ENCODE data around the gene PTPRN2.
"Not testable (repeated sequence)": the region's sequence is repeated elsewhere in the genome, so short reads cannot be mapped to it uniquely, and the experiment has no call there.

PTPRN2 gene

DNA sequence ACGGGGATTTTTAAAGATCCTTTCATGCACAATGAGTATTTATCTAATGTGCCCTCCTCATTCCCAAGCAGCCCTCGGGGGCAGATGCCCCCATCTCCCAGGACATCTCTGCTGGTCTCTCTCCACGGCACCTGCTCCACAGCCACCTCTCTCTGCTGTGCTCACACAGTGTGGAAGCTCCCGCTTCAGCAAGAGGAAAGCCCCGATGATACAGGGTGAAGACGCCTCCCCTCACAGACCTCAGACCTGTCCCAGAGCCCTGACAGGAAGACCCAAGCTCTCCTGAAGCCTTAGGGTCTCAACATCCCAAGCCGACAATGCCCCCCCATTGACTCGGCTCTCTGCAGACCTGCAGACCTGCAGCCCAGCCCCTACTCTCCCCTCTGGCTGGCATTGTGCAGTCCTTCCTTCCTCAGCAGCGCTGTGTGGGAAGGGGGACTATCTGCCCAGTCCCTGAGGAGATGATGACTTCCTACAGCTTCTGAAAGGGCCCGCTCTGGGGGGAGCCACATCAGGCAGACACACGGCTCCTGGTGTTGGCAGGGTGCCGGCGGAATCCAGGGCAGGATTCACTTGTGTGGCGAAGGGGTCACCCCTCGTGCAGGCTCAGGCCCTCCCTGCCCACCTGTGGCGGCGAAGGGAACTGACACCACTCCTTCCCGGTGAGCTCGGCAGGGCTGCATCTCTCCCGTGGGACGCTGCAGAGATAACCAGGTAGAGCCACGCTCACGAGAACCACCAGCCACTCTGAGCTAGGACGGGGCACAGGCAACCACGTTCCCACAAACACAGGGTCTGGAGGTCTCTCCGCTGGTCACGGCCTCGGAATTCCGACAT is 61.8 kb downstream of the PTPRN2 start:
- ATAC-seq (replicated peaks), result no peak
- Mint-ChIP-seq H3K27me3 (peaks cover 5 to 38% of the 10 kb centered on the region in 2 donors), H3K36me3 (ENCODE audit: insufficient read depth) (peaks cover 4% of the 10 kb centered on the region), H3K4me3 (no peak overlapping the region), H3K4me1 (ENCODE audit: low read depth in 2 of 2) (peaks cover 0 to 3% of the 10 kb centered on the region in 2 donors), H3K9me3 (no peaks in the 10 kb centered on the region), H3K27ac (no peak overlapping the region)
- no peak for DNase-seq

DNA sequence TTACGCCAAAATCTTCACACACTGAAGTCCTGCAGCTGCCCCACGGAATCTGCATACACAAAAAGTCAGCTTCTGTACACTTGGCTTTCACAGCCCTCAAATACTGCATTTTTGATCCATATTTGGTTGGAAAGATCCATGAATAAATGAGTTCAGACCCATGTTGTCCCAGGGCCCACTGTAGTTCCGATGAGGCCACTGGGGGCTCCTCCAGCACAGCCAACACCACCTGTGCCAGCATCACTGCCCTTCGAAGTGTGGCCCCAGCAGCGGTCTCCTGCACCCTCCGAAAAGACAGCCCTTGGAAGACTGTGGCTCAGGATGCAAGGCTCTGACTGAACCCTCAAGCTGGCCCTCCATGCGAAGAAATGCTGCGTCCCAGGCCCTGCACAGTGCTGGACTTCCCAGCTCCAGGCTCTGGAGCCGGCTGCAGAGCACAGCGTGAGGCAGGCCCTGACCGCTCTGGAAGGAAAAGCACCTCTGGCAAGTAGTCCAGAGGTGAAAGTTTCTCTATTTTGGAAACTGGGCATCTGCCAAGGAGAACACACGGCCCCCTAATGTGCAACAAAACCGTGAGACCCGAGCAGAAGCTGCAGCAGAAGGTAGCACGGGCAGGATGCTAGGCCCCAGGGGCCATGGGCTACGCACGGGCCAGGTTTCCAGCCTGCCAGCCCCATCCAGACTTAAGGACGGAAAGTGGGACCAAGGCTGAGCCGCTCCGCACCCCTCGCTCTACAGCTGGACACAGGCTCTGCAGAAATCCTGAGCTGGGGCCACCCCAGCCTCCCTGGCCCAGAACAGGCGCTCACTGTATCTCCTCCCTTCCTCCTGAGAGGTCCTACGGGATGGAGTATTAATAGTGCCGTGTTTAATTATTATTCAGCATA is 62.6 kb downstream of the PTPRN2 start:
- Mint-ChIP-seq H3K9me3 (no peaks in the 10 kb centered on the region), H3K27me3 (peaks cover 5 to 37% of the 10 kb centered on the region in 2 donors), H3K4me1 (ENCODE audit: low read depth in 2 of 2) (no peaks in the 10 kb centered on the region), H3K27ac (no peak overlapping the region), H3K4me3 (no peak overlapping the region), H3K36me3 (ENCODE audit: insufficient read depth) (peaks cover 4% of the 10 kb centered on the region)
- DNase-seq (no peak), ATAC-seq (replicated peaks) (no peak)

DNA sequence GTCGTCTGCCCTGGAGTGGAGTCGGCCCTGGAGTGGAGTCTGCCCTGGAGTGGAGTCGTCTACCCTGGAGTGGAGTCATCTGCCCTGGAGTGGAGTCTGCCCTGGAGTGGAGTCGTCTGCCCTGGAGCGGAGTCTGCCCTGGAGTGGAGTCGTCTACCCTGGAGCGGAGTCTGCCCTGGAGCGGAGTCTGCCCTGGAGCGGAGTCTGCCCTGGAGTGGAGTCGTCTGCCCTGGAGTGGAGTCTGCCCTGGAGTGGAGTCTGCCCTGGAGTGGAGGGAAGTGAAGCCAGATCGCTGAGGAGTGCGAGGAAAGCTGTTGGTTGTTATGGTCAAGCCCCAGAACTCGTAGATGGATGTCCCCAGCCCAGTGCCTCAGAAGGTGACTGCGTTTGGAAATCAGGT is 63.3 kb downstream of the PTPRN2 start:
- H3K36me3 Mint-ChIP-seq (ENCODE audit: insufficient read depth); H3K9me3 Mint-ChIP-seq; H3K4me1 Mint-ChIP-seq (ENCODE audit: low read depth in 2 of 2); DNase-seq; H3K27ac Mint-ChIP-seq; ATAC-seq (replicated peaks); H3K4me3 Mint-ChIP-seq: not testable (repeated sequence)
- peaks cover 5 to 30% of the 10 kb centered on the region in 2 donors for H3K27me3 Mint-ChIP-seq

DNA sequence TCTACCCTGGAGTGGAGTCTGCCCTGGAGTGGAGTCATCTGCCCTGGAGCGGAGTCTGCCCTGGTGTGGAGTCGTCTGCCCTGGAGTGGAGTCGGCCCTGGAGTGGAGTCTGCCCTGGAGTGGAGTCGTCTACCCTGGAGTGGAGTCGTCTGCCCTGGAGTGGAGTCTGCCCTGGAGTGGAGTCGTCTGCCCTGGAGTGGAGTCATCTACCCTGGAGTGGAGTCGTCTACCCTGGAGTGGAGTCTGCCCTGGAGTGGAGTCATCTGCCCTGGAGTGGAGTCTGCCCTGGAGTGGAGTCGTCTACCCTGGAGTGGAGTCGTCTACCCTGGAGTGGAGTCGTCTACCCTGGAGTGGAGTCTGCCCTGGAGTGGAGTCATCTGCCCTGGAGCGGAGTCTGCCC is 63.7 kb downstream of the PTPRN2 start:
- H3K9me3 Mint-ChIP-seq; H3K4me3 Mint-ChIP-seq; H3K27ac Mint-ChIP-seq; DNase-seq; H3K36me3 Mint-ChIP-seq (ENCODE audit: insufficient read depth); H3K4me1 Mint-ChIP-seq (ENCODE audit: low read depth in 2 of 2); ATAC-seq (replicated peaks): not testable (repeated sequence)
- H3K27me3 Mint-ChIP-seq, result peaks cover 5 to 26% of the 10 kb centered on the region in 2 donors

DNA sequence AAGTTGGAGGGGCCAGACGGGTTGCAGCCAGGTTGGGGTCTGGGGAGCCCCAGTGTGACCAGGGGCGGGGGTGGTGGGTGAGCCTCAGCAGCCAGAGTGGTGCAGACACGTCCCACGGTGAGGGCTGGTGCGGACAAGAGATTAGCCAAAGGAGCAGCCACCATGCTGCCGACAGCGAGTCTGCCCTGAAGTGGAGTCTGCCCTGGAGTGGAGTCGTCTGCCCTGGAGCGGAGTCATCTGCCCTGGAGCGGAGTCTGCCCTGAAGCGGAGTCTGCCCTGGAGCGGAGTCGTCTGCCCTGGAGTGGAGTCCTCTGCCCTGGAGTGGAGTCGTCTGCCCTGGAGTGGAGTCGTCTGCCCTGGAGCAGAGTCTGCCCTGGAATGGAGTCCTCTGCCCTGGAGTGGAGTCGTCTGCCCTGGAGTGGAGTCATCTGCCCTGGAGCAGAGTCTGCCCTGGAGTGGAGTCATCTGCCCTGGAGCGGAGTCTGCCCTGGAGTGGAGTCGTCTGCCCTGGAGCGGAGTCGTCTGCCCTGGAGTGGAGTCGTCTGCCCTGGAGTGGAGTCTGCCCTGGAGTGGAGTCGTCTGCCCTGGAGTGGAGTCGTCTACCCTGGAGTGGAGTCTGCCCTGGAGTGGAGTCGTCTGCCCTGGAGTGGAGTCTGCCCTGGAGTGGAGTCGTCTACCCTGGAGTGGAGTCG is 64.3 kb downstream of the PTPRN2 start:
- H3K36me3 Mint-ChIP-seq (ENCODE audit: insufficient read depth), result not testable (repeated sequence)

DNA sequence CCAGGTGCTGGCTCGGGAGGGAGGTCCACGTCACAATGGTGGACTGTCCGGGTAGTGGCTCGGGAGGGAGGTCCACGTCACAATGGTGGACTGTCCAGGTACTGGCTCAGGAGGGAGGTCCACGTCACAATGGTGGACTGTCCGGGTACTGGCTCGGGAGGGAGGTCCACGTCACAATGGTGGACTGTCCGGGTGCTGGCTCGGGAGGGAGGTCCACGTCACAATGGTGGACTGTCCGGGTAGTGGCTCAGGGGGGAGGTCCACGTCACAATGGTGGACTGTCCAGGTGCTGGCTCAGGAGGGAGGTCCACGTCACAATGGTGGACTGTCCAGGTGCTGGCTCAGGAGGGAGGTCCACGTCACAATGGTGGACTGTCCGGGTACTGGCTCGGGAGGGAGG is 65.8 kb downstream of the PTPRN2 start:
- not testable (repeated sequence) for H3K4me3 Mint-ChIP-seq; H3K27ac Mint-ChIP-seq; DNase-seq; H3K4me1 Mint-ChIP-seq (ENCODE audit: low read depth in 2 of 2); H3K9me3 Mint-ChIP-seq; ATAC-seq (replicated peaks); H3K36me3 Mint-ChIP-seq (ENCODE audit: insufficient read depth)
- peaks cover 22 to 31% of the 10 kb centered on the region in 2 donors for H3K27me3 Mint-ChIP-seq

More for the DNA sequence above, 64.3 kb downstream of the PTPRN2 start:
- DNase-seq; H3K4me1 Mint-ChIP-seq (ENCODE audit: low read depth in 2 of 2); H3K4me3 Mint-ChIP-seq; H3K9me3 Mint-ChIP-seq; H3K27ac Mint-ChIP-seq; ATAC-seq (replicated peaks): not testable (repeated sequence)
- H3K27me3 Mint-ChIP-seq, result peaks cover 7 to 29% of the 10 kb centered on the region in 2 donors

DNA sequence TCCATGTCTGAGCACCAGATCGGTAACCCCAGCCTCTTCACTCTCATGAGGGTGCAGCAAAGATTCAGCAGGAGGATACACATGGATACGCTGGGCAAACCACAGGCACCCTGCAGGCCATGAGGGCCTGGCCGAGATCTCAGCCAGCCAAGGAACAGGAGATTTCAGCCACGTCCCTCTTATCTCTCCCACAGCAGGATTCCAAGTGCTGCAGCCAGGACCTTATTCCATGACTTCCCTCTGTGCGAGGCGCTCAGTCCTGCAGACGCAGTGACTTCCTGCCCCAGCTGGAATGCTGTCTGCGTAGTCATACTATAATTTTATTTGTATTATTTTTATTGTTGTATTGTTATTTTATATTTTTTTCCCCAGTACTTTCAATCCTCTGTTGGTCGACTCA is 66.8 kb downstream of the PTPRN2 start:
- Mint-ChIP-seq H3K9me3 (no peaks in the 10 kb centered on the region), H3K27ac (no peak overlapping the region), H3K36me3 (ENCODE audit: insufficient read depth) (peaks cover 2% of the 10 kb centered on the region), H3K27me3 (peaks cover 25 to 36% of the 10 kb centered on the region in 2 donors), H3K4me3 (no peak overlapping the region), H3K4me1 (ENCODE audit: low read depth in 2 of 2) (no peaks in the 10 kb centered on the region)
- DNase-seq, result no peak
- no peak for ATAC-seq (replicated peaks)

DNA sequence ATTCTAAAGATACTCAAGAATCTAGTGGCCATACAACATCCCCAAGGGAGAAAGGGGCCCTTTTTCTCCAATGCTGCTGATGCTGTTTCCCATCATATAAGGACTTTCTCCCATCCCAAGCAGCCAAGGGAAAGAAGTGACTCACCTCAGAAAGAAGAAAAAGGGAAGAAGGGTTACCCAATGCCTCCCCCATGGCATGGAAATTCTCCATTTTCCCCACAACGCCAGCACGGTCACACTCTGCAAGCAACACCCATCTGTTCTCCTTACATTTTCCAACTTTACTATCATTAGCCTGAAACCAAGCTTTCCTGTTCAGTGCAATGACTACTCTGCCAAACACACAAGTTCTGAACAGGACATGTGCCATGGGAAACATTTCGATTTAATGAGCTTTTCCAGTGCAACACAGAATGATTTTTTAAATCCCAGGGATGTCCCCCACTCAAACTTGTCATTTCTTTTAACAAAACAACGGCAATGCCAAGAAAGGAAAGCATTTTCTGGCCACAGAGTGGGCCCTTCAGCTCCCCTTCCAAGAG is 67.9 kb downstream of the PTPRN2 start:
- no peak for ATAC-seq (replicated peaks)
- Mint-ChIP-seq H3K4me1 (ENCODE audit: low read depth in 2 of 2) (no peaks in the 10 kb centered on the region), H3K27ac (no peak overlapping the region), H3K36me3 (ENCODE audit: insufficient read depth) (no peaks in the 10 kb centered on the region), H3K9me3 (no peaks in the 10 kb centered on the region), H3K27me3 (peaks cover 27 to 37% of the 10 kb centered on the region in 2 donors), H3K4me3 (no peak overlapping the region)
- no peak for DNase-seq

DNA sequence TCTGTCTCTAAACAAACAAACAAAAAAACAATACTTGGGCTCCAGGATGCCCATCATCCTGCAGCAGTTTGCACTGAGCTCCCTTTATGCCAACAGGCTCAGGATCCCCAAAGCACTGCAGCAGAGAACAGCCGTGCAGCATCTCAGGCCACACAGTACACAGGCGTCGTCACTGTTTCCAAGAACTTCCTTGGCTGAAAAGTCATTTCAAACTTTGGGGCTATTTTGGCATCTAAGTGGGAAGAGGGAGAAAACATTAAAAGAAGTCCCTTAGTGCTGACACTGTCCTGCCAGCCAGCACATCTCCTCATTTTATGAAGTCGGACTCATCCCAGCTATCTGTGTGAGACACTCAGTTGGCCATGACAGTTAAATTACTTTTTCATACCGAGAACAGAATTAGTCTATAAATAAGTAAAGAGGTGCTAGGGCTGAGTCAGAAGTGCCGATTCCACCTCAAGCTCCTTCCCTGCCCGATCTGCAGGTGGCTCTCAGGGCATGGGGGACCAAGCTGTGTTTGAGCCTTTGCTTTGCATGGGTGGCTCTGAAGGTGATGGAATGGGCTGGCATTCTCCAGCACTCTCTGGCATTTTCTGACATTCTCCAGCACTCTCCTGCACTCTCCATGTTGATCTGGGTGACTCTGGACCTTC is 68.5 kb downstream of the PTPRN2 start:
- ATAC-seq (replicated peaks) (no peak), DNase-seq (no peak)
- Mint-ChIP-seq H3K27ac (no peak overlapping the region), H3K9me3 (no peaks in the 10 kb centered on the region), H3K4me3 (no peak overlapping the region), H3K36me3 (ENCODE audit: insufficient read depth) (no peaks in the 10 kb centered on the region), H3K4me1 (ENCODE audit: low read depth in 2 of 2) (no peaks in the 10 kb centered on the region), H3K27me3 (peaks cover 27 to 37% of the 10 kb centered on the region in 2 donors)

DNA sequence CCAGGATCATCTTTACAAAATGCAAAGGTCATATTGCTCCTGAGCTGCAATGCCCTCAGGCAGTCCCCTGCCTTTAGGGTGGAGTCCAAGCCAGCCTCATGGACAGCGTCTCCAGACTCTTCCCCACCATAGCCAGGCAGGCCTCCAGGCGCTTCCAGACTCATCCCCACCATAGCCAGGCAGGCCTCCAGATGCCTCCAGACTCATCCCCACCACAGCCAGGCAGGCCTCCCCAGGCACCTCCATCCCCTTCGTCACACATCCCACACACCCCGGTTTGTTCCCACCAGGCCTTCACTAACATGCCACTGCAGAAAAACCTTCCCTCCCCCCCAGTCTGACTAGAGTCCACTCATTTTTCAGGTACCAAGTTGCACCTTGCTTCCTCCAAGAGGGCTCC is 70.1 kb downstream of the PTPRN2 start:
- no peak overlapping the region for H3K4me3 Mint-ChIP-seq
- no peaks in the 10 kb centered on the region for H3K36me3 Mint-ChIP-seq (ENCODE audit: insufficient read depth)
- H3K27me3 Mint-ChIP-seq, result peaks cover 27 to 37% of the 10 kb centered on the region in 2 donors
- H3K27ac Mint-ChIP-seq, result no peak overlapping the region
- H3K9me3 Mint-ChIP-seq, result peaks cover 3 to 4% of the 10 kb centered on the region in 2 donors
- DNase-seq (no peak), ATAC-seq (replicated peaks) (no peak)
- no peaks in the 10 kb centered on the region for H3K4me1 Mint-ChIP-seq (ENCODE audit: low read depth in 2 of 2)

DNA sequence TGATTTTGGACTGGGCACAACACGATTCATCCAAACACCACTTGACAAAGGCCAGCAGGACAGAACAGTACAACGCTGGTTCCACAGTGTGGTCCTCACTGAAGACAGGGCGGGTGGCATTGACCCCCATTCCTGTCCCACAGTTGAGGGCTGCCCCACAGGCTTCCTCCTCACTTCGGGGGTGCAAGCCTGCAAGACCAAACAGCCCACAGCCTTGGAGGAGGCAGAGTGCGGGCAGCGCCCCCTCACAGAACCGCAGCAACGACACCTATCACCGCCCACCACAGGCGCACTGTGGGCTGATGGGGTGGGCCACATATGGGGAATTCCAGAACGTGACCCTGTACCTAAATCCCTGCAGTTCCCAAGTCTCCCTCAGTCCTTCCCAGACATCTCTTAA is 70.6 kb downstream of the PTPRN2 start:
- no peak for DNase-seq
- Mint-ChIP-seq H3K9me3 (peaks cover 6 to 9% of the 10 kb centered on the region in 2 donors), H3K27ac (no peak overlapping the region), H3K4me3 (no peak overlapping the region), H3K36me3 (ENCODE audit: insufficient read depth) (no peaks in the 10 kb centered on the region), H3K27me3 (peaks cover 27 to 37% of the 10 kb centered on the region in 2 donors), H3K4me1 (ENCODE audit: low read depth in 2 of 2) (no peaks in the 10 kb centered on the region)
- ATAC-seq (replicated peaks), result no peak

DNA sequence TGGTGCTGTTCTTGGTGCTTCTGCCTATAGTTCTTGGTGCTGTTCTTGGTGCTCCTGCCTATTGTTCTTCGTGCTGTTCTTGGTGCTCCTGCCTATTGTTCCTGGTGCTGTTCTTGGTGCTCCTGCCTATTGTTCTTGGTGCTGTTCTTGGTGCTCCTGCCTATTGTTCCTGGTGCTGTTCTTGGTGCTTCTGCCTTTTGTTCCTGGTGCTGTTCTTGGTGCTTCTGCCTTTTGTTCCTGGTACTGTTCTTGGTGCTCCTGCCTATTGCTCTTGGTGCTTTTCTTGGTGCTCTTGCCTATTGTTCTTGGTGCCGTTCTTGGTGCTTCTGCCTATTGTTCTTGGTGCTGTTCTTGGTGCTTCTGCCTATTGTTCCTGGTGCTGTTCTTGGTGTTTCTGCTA is 71.1 kb downstream of the PTPRN2 start:
- Mint-ChIP-seq H3K27ac (no peak overlapping the region), H3K27me3 (peaks cover 27 to 37% of the 10 kb centered on the region in 2 donors), H3K9me3 (peaks cover 6 to 14% of the 10 kb centered on the region in 2 donors), H3K4me1 (ENCODE audit: low read depth in 2 of 2) (no peaks in the 10 kb centered on the region), H3K36me3 (ENCODE audit: insufficient read depth) (no peaks in the 10 kb centered on the region), H3K4me3 (no peak overlapping the region)
- ATAC-seq (replicated peaks) (no peak), DNase-seq (no peak)

DNA sequence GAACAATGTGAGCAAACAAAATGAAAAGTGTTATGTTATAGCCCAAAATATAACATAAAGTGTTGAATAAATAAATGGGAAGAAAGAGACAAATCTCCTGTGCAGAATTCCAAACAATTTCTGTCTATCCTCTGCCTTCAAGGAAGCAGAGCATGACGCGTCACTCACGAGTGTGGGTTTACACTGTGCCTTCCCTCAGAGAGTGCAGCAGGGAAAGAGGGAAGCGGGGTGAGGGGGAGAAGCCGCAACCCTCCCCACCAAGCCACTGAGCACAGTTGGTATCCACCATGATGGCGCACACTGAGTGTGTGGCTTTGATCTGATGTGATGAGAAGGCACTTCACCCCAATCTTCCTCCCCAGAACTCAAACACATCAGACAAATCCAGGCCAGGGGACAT is 74.8 kb downstream of the PTPRN2 start:
- Mint-ChIP-seq H3K4me1 (ENCODE audit: low read depth in 2 of 2) (no peaks in the 10 kb centered on the region), H3K27ac (no peak overlapping the region), H3K9me3 (peaks cover 9 to 22% of the 10 kb centered on the region in 2 donors), H3K4me3 (no peak overlapping the region), H3K27me3 (peaks cover 26 to 42% of the 10 kb centered on the region in 2 donors), H3K36me3 (ENCODE audit: insufficient read depth) (no peaks in the 10 kb centered on the region)
- DNase-seq (no peak), ATAC-seq (replicated peaks) (no peak)

All from effector memory CD8-positive, alpha-beta T cell (primary cell).